Vagina (tissue), 2 donors: ENCODE measurements around the gene KRTAP12-4. TPM values are rescaled to one million over a fixed set of nuclear protein-coding genes. Genes with fewer than 3 reads are reported as not detected.
"Not testable (repeated sequence)": the region's sequence is repeated elsewhere in the genome, so short reads cannot be mapped to it uniquely, and the experiment has no call there.

ENCODE experiments used
- DNase-seq, 2 donors: peaks; one replicate each; pipeline ENCODE4 v3.0.0-alpha.2; 2017; ENCODE audit errors: extremely low spot score in 2 of 2
- H3K27ac ChIP-seq: fragments of 200-600 bp; sonication (generic); one replicate; pipeline ENCODE4 v1.5.1; 2019
- H3K27me3 ChIP-seq: fragments of 200-600 bp; sonication (generic); one replicate; pipeline ENCODE4 v1.5.1; 2019
- H3K36me3 ChIP-seq, 2 donors: fragments of 200-600 bp; sonication (generic); one replicate each; pipeline ENCODE4 v1.5.1; 2017 to 2019
- H3K4me1 ChIP-seq: fragments of 200-600 bp; sonication (generic); one replicate; pipeline ENCODE4 v1.5.1; 2019
- H3K4me3 ChIP-seq, 2 donors: fragments of 200-600 bp; sonication (generic); 1 replicate in 1 of 2; 2 replicates in 1 of 2; pipeline ENCODE4 v1.5.1; 2016 to 2019
- H3K9me3 ChIP-seq: fragments of 200-600 bp; sonication (generic); one replicate; pipeline ENCODE4 v1.5.1; 2019
- CTCF ChIP-seq, 3 experiments: fragments of 450-650 bp in 2 of 3; fragments of 200-600 bp in 1 of 3; sonication (generic) in 1 of 3; IDR thresholded peaks; one replicate each; pipeline ENCODE4 v1.5.1; 2017 to 2019; ENCODE audit warnings: antibody characterized with exemption in 3 of 3, mild to moderate bottlenecking in 2 of 3, moderate library complexity in 2 of 3
- POLR2A ChIP-seq, 2 donors: fragments of 450-650 bp; IDR thresholded peaks; one replicate each; pipeline ENCODE4 v1.6.1; 2017; ENCODE audit warnings: antibody characterized with exemption in 2 of 2, mild to moderate bottlenecking in 2 of 2, moderate library complexity in 2 of 2
- POLR2AphosphoS5 ChIP-seq, 2 donors: sonication (generic); formaldehyde crosslinking; IDR thresholded peaks; one replicate each; pipeline ENCODE4 v1.9.0; 2017; ENCODE audit warnings: antibody characterized with exemption in 2 of 2, mild to moderate bottlenecking in 2 of 2, low read depth in 1 of 2; ENCODE audit not compliant: insufficient read depth in 1 of 2
- intact Hi-C: fragments of 100-400 bp; cut with DNase I; formaldehyde crosslinking; loops from one replicate; pipeline ENCODE4 v1.15.1; 2023
- total RNA-seq: library from RNA; depleted of rRNA; stranded (reverse); fragments of >200 nt; gene quantifications from one replicate; pipeline ENCODE4 v1.2.3, GENCODE V29; 2016

Gene KRTAP12-4
- total RNA-seq, 1 donor from 2014 or later = not detected

DNA sequence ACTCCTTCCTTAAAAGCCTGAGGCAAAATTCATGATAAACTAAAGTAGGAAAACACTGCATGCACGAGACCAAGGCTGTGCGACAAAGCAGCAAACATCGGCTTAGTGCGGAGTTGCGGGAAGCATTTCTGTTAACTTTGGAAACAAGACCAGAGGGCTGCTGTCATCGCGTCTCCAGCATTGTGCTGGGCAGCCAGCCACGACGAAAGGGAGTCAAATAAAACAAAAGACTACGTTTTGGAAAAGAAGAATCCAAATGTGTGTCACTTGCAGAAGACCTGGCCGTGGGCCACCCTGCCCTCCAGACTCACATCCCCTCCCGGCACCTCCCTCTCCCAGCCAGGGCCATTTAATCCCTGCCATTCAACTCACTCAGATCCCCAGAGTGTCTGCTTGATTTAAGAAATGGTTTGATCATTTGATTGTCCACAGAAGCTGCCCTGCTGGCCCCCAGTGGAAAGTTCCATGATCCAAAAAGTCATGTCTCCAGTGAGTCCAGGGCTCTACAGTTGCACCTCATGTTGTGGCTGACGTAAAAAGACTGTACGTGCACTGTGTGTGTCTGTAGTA is 10.6 kb downstream of the KRTAP12-4 start:
- TF ChIP-seq POLR2AphosphoS5 (IDR thresholded peaks at IDR 0.05; ENCODE audit: insufficient read depth in 1 of 2, low read depth in 1 of 2) (no peak), CTCF (IDR thresholded peaks at IDR 0.05) (no peak), POLR2A (IDR thresholded peaks at IDR 0.05) (no peak)
- intact Hi-C loops = no loop called here
- Histone ChIP-seq H3K4me3 (no peak overlapping the region), H3K27ac (no peak overlapping the region), H3K27me3 (no peaks in the 10 kb centered on the region), H3K4me1 (no peaks in the 10 kb centered on the region), H3K36me3 (no peaks in the 10 kb centered on the region), H3K9me3 (no peaks in the 10 kb centered on the region)
- DNase-seq = no peak

GRCh38 chr21:44640761-44641160 is 13.7 kb downstream of the KRTAP12-4 start:
- H3K27ac ChIP-seq = no peak overlapping the region
- DNase-seq = peak in 1 of 2 donors; percentile 52
- intact Hi-C loops = no loop called here
- no peaks in the 10 kb centered on the region for H3K9me3 ChIP-seq
- no peak overlapping the region for H3K4me3 ChIP-seq
- no peak for TF ChIP-seq POLR2AphosphoS5 (IDR thresholded peaks at IDR 0.05; ENCODE audit: insufficient read depth in 1 of 2, low read depth in 1 of 2)
- TF ChIP-seq CTCF (IDR thresholded peaks at IDR 0.05) = no peak
- TF ChIP-seq POLR2A (IDR thresholded peaks at IDR 0.05) = no peak
- no peaks in the 10 kb centered on the region for H3K36me3 ChIP-seq
- no peaks in the 10 kb centered on the region for H3K27me3 ChIP-seq
- H3K4me1 ChIP-seq = no peaks in the 10 kb centered on the region

DNA sequence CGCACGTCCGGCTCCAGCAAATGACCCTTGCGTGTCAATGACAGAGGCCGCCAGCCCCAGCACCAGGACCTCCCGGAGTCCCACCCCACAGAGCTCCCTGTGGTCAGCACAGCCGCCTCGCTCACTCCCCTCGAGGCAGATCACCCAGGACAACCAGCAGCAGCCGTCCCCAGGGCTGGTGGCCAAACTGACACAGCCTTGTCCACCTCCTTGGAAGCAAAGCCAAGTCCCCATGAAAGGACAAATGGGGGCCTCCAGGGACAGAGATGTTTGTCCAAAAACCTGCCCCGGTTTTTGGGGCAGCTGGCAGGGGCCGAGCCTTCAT is 15.2 kb downstream of the KRTAP12-4 start:
- no peaks in the 10 kb centered on the region for H3K4me1 ChIP-seq
- TF ChIP-seq POLR2AphosphoS5 (IDR thresholded peaks at IDR 0.05; ENCODE audit: insufficient read depth in 1 of 2, low read depth in 1 of 2) (no peak), POLR2A (IDR thresholded peaks at IDR 0.05) (no peak), CTCF (IDR thresholded peaks at IDR 0.05) (no peak)
- H3K27me3 ChIP-seq = no peaks in the 10 kb centered on the region
- H3K27ac ChIP-seq = no peak overlapping the region
- H3K4me3 ChIP-seq = no peak overlapping the region
- H3K36me3 ChIP-seq = no peaks in the 10 kb centered on the region
- peak; percentile 34 to 85 for DNase-seq
- H3K9me3 ChIP-seq = no peaks in the 10 kb centered on the region
- intact Hi-C loops = no loop called here

- H3K4me3 ChIP-seq, H3K27ac ChIP-seq, H3K36me3 ChIP-seq, H3K4me1 ChIP-seq, H3K9me3 ChIP-seq, H3K27me3 ChIP-seq, intact Hi-C loops: not testable (repeated sequence)
- DNase-seq = peak in 1 of 2 donors; percentile 70
Observed at GRCh38 chr21:44638506-44639330, 15.7 kb downstream of the KRTAP12-4 start.

DNA sequence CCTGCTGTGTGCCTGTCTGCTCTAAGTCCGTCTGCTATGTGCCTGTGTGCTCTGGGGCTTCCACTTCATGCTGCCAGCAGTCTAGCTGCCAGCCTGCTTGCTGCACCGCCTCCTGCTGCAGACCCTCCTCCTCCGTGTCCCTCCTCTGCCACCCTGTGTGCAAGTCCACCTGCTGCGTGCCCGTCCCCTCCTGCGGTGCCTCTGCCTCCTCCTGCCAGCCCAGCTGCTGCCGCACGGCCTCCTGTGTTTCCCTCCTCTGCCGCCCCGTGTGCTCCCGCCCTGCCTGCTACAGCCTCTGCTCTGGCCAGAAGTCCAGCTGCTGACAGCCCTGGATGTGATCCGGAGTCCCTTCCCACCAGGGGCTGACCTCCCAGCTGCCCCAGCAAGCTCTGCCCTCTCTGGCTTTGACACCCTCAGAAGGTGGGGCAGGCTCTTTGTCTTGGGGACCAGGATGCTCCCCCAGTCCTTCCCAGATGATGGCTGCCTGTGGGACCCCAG is 16.6 kb downstream of the KRTAP12-4 start:
- H3K36me3 ChIP-seq, intact Hi-C loops, H3K27ac ChIP-seq, H3K9me3 ChIP-seq, H3K4me1 ChIP-seq, H3K4me3 ChIP-seq, H3K27me3 ChIP-seq: not testable (repeated sequence)
- peak in 1 of 2 donors; percentile 42 for DNase-seq
